IMR-90 (cell line): Measurements from ENCODE around the gene FLII.

Experiments
- CTCF ChIP-seq: conservative IDR thresholded peaks from 2 replicates; pipeline ENCODE4 v1.5.1; 2012; ENCODE audit warnings: mild to moderate bottlenecking, low read depth, low read length, improper control_type of control experiment
- MAZ ChIP-seq: IDR thresholded peaks from 2 replicates; pipeline ENCODE4 v1.6.1; 2012; ENCODE audit warnings: low read depth, mild to moderate bottlenecking, low read length, improper control_type of control experiment, moderate library complexity, borderline replicate concordance
- POLR2A ChIP-seq: IDR thresholded peaks from 2 replicates; pipeline ENCODE4 v1.6.1; 2012; ENCODE audit warnings: mild to moderate bottlenecking, low read depth, low read length
- RAD21 ChIP-seq: IDR thresholded peaks from 2 replicates; pipeline ENCODE4 v1.6.1; 2012; ENCODE audit warnings: low read length, improper control_type of control experiment
- RCOR1 ChIP-seq: IDR thresholded peaks from 2 replicates; pipeline ENCODE4 v1.6.1; 2012; ENCODE audit warnings: mild to moderate bottlenecking, low read length, improper control_type of control experiment; ENCODE audit not compliant: insufficient replicate concordance
- TF ChIP-seq, protein P1 (sequence below): fragments of 150-350 bp; IDR thresholded peaks from 2 replicates; pipeline ENCODE4 v1.6.1; 2017; ENCODE audit warnings: mild to moderate bottlenecking, antibody characterized with exemption, low read length, low read depth

- no peak for TF ChIP-seq CTCF
- TF ChIP-seq RAD21, result no peak
- TF ChIP-seq, protein P1, sequence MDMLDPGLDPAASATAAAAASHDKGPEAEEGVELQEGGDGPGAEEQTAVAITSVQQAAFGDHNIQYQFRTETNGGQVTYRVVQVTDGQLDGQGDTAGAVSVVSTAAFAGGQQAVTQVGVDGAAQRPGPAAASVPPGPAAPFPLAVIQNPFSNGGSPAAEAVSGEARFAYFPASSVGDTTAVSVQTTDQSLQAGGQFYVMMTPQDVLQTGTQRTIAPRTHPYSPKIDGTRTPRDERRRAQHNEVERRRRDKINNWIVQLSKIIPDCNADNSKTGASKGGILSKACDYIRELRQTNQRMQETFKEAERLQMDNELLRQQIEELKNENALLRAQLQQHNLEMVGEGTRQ, result no peak
- TF ChIP-seq POLR2A, result no peak
- no peak for TF ChIP-seq RCOR1
- no peak for TF ChIP-seq MAZ
Observed at GRCh38 chr17:18278867-18279266, 20.3 kb upstream of the FLII start.
